ENCODE data around the gene FGFRL1.

The FGFRL1 gene

DNA sequence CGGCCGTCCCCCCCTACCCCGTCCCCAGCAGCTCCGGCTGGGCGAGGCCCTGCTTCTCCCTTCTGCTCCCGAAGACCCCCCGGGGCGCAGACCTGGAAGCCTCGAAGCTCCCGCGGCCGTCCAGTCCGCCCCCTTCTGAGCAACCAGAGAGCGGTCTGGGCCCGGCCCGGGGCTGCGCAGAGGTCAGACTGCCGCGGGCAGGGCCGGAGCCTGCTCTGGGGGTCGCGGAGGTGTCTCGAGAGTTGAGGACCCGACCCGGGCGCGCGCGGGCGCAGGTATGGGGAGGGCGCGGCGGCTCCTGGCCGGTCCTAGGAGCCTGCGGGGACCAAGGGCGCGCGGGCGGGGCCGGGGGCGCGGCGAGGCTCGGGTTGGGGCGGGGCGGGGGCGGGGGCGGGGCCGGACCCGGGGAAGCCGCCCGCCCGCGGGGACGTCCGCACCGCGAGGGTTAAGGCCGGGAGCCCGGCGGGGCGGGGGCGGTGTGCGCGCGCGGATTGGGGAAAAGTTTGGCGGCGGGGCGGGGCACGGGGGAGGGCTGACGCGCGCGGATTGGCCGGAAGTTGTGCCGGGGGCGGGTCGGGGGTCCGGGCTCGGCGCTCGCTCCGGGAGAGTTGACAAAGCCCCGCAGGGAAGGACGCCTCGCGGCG is at the start of gene FGFRL1:
TSS of gene FGFRL1 (plus strand) at position 605 of the 644 bp plus-strand sequence. CDS start 860 bp downstream, outside the sequence.
- DNase-seq (ENCODE audit: low spot score), result peak; percentile 54

GRCh38 chr4:962231-963208 is 48.9 kb upstream of the FGFRL1 start:
- DNase-seq (ENCODE audit: low spot score), result no peak

DNA sequence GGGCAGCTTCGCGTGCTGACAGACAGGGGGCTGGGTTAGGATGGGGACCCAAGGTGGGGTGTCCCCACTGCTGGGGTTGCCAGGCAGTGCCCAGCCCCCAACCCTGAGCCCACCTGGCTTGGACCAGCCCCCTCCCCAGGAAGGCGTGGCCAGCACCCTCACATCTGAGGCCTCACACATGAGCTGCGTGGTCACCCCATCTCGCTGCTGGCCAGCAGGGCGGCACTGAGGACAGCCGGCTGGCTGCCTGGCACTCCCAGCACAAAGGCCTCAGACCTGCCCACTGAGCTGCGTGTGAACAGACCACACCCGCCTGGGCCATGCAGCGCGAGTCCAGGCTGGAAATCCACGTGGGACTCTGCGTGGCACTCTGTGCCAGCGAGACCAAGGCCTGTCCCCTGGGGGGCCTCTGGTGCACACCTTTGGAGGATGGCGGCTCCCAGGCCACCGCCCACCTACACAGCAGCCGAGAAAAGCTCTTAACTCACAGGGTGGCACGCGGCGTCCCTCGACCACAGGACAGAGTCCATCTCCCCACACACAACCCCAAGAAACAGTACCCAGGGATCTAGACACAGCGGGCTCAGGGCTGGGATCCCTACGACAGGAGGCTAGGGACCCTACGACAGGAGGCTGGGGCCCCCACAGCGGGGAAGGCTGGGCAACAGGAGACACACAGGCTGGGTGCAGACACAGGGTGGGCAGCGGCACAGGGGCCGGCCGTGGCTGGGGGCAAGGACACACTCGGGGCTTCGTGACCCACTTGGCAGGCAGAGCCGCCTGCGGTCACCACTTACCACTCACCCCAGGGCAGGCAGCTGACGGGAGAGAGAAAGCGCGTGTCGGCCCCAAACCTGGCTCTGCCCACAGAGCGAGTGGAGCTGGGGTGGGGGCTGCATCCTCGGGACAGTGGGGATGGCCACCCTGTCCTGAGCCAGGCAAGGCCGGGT is 47.9 kb upstream of the FGFRL1 start:
- no peak for DNase-seq (ENCODE audit: low spot score)

GRCh38 chr4:964346-965025 is 46.9 kb upstream of the FGFRL1 start:
- DNase-seq (ENCODE audit: low spot score), result no peak

GRCh38 chr4:965048-965765 is 46.2 kb upstream of the FGFRL1 start:
- no peak for DNase-seq (ENCODE audit: low spot score)

DNA sequence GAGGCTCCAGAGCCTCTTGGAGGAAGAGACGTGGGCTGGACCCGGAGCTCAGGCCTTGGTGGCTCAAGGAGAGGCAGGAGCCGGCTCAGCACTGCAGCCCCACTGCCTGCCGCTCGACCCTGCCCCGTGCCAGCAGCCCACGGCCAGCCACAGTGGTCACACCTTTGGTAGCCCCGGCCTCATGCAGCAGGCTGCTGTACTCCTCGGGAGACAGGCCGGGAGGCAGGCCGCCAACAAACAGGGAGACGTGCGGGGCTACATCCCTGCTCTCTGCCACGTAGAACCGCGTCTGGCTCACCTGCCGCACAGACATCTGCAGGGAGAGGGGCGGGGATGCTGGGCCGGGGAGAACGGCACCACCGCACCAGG is 45.7 kb upstream of the FGFRL1 start:
- DNase-seq (ENCODE audit: low spot score), result no peak

- DNase-seq (ENCODE audit: low spot score), result no peak
These were observed 44.9 kb upstream of the FGFRL1 start for GRCh38 chr4:966266-967112.

GRCh38 chr4:967113-968104 is 44.0 kb upstream of the FGFRL1 start:
- no peak for DNase-seq (ENCODE audit: low spot score)

- no peak for DNase-seq (ENCODE audit: low spot score)
These were observed 43.2 kb upstream of the FGFRL1 start for GRCh38 chr4:968221-968620.

- DNase-seq (ENCODE audit: low spot score), result no peak
These were observed 42.6 kb upstream of the FGFRL1 start for GRCh38 chr4:968621-969394.

GRCh38 chr4:970046-970745 is 41.2 kb upstream of the FGFRL1 start:
- no peak for DNase-seq (ENCODE audit: low spot score)

GRCh38 chr4:970854-971520 is 40.4 kb upstream of the FGFRL1 start:
- DNase-seq (ENCODE audit: low spot score), result no peak

GRCh38 chr4:971666-972500 is 39.5 kb upstream of the FGFRL1 start:
- DNase-seq (ENCODE audit: low spot score), result no peak

DNA sequence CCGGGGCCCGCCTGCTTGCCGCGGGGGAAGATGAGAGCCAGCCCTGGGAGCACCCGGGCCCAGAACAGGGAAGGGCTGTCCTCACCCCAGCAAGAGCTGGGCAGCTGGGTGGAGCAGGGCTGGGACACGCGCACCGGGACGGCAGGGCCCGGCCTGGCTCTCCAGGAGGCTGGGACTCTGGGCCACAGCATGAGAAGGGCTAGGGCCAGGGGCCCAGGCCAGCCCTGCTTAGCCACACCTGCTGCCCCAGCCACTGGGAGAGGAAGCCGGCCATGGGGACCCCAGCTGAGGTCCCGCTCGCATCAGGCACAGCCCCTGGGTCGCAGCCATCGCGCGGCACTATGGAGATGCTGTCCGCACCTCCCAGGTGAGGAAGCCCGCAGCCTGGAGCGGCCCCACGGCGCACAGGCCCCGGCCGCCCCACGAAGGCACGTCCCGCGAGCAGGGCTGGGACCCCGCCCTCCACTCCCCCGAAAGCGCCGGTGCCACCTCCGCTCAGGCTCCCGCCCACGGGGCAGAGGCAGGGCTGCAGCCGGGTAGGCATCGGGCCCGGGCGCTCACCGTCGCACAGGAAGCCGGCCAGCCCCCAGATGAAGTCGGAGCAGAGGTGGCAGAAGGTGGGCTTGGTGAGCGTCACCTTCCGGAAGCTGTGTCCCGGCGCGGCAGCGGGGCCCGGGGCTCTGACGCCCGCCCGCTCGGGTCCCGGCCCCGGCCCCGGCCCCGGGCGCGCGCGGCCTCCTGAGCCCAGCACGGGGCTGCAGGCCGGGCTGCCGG is 38.6 kb upstream of the FGFRL1 start:
- DNase-seq (ENCODE audit: low spot score), result no peak

Data from cerebellar cortex (tissue), 1 donor.